GM12878 (cell line): ENCODE data around the gene NEMF.

ENCODE experiments used
- CREB1 ChIP-seq: IDR thresholded peaks from 2 replicates; pipeline ENCODE4 v1.6.1; 2012; ENCODE audit warnings: low read depth, mild to moderate bottlenecking, inconsistent platforms
- EP300 ChIP-seq, 2 experiments: fragments of 150-350 bp in 1 of 2; IDR thresholded peaks; 2 replicates each; pipeline ENCODE4 v1.6.1; 2011 to 2012; ENCODE audit warnings: low read depth in 2 of 2, low read length in 2 of 2, borderline replicate concordance in 1 of 2, improper control_type of control experiment in 1 of 2, inconsistent platforms in 1 of 2; ENCODE audit not compliant: control insufficient read depth in 1 of 2
- EZH2 ChIP-seq: IDR thresholded peaks from 2 replicates; pipeline ENCODE4 v1.6.1; 2012; ENCODE audit warnings: low read depth, mild to moderate bottlenecking, control low read depth, inconsistent platforms, low read length, borderline replicate concordance; ENCODE audit not compliant: control insufficient read depth
- FOXK2 ChIP-seq: fragments of 450-650 bp; IDR thresholded peaks from 2 replicates; pipeline ENCODE4 v1.6.1; 2017; ENCODE audit warnings: mild to moderate bottlenecking, moderate library complexity
- MYC ChIP-seq: IDR thresholded peaks from 2 replicates; pipeline ENCODE4 v1.6.1; 2011; ENCODE audit warnings: mild to moderate bottlenecking, low read length, moderate library complexity, inconsistent platforms; ENCODE audit not compliant: insufficient read depth, insufficient replicate concordance, insufficient read length, severe bottlenecking
- NR2C2 ChIP-seq: IDR thresholded peaks from 2 replicates; pipeline ENCODE4 v1.6.1; 2011; ENCODE audit warnings: borderline replicate concordance, low read depth; ENCODE audit not compliant: control insufficient read depth, insufficient read length
- NRF1 ChIP-seq: conservative IDR thresholded peaks from 2 replicates; pipeline ENCODE4 v1.6.1; 2011; ENCODE audit warnings: mild to moderate bottlenecking, low read depth, low read length, improper control_type of control experiment
- POLR2AphosphoS5 ChIP-seq: IDR thresholded peaks from 2 replicates; pipeline ENCODE4 v1.6.1; 2011; ENCODE audit warnings: mild to moderate bottlenecking, low read length, inconsistent platforms
- SUZ12 ChIP-seq: fragments of 200-600 bp; sonication (generic); IDR thresholded peaks from one replicate; pipeline ENCODE4 v1.6.1; 2018; ENCODE audit warnings: antibody characterized with exemption, mild to moderate bottlenecking; ENCODE audit not compliant: unreplicated experiment
- TAF1 ChIP-seq: IDR thresholded peaks from 2 replicates; pipeline ENCODE4 v1.6.1; 2011; ENCODE audit warnings: mild to moderate bottlenecking, low read depth, low read length, borderline replicate concordance
- TARDBP ChIP-seq: IDR thresholded peaks from 2 replicates; pipeline ENCODE4 v1.6.1; 2016; ENCODE audit warnings: borderline replicate concordance
- ZBTB40 ChIP-seq: fragments of 450-650 bp; IDR thresholded peaks from 2 replicates; pipeline ENCODE4 v1.6.1; 2016; ENCODE audit warnings: mild to moderate bottlenecking, moderate library complexity, borderline replicate concordance
- ZNF24 ChIP-seq: fragments of 450-650 bp; IDR thresholded peaks from 2 replicates; pipeline ENCODE4 v1.6.1; 2017; ENCODE audit warnings: antibody characterized with exemption, mild to moderate bottlenecking

- TF ChIP-seq TAF1 (no peak), SUZ12 (no peak), EP300 (IDR thresholded peaks at IDR 0.05; ENCODE audit: borderline replicate concordance in 1 of 2, control insufficient read depth in 1 of 2, low read depth in 2 of 2, low read length in 2 of 2) (no peak), ZNF24 (no peak), TARDBP (no peak), POLR2AphosphoS5 (no peak), CREB1 (no peak), NR2C2 (no peak), EZH2 (no peak), FOXK2 (no peak), NRF1 (no peak), MYC (no peak), ZBTB40 (no peak)
These were observed 118.8 kb downstream of the NEMF start for GRCh38 chr14:49733836-49734235.
